GM12801 (cell line): ENCODE measurements around the gene DNASE1.

Experiments
- CTCF ChIP-seq: IDR thresholded peaks from one replicate; pipeline ENCODE4 v1.5.1; 2011; ENCODE audit warnings: control low read depth; ENCODE audit not compliant: insufficient read length; ENCODE audit errors: extremely low read depth

The DNASE1 gene

GRCh38 chr16:3643095-3643730, 11.3 kb upstream of the DNASE1 start:
- no peak for TF ChIP-seq CTCF

GRCh38 chr16:3645108-3645503, 9.4 kb upstream of the DNASE1 start:
- no peak for TF ChIP-seq CTCF

- no peak for TF ChIP-seq CTCF
Observed at GRCh38 chr16:3645504-3646347, 8.8 kb upstream of the DNASE1 start.

- TF ChIP-seq CTCF: no peak
Observed at GRCh38 chr16:3646348-3646920, 8.1 kb upstream of the DNASE1 start.

- no peak for TF ChIP-seq CTCF
Observed at GRCh38 chr16:3650631-3651265, 3.7 kb upstream of the DNASE1 start.

- TF ChIP-seq CTCF: no peak
Observed at GRCh38 chr16:3651461-3652372, 2.8 kb upstream of the DNASE1 start.
